Neural progenitor cell (in vitro differentiated cells): Measurements from ENCODE around the gene ZAR1L. TPM values are rescaled to one million over a fixed set of nuclear protein-coding genes. Genes with fewer than 3 reads are reported as not detected.

Experiments
- DNase-seq: peaks from one replicate; pipeline ENCODE4 v3.0.0-alpha.2; 2016; ENCODE audit warnings: low spot score
- H2AFZ ChIP-seq: fragments of 200-600 bp; sonication (generic); replicated peaks from 2 replicates; pipeline ENCODE4 v1.6.1; 2016; ENCODE audit warnings: antibody characterized with exemption
- H3F3A ChIP-seq: fragments of 200-600 bp; sonication (generic); 2 replicates; pipeline ENCODE4 v1.6.1; 2016; ENCODE audit warnings: antibody characterized with exemption, low read depth
- H3K27ac ChIP-seq: fragments of 200-600 bp; sonication (generic); 2 replicates; pipeline ENCODE4 v1.5.1; 2016; ENCODE audit warnings: mild to moderate bottlenecking
- H3K27me3 ChIP-seq: fragments of 200-600 bp; sonication (generic); 2 replicates; pipeline ENCODE4 v1.6.1; 2016; ENCODE audit warnings: mild to moderate bottlenecking, moderate library complexity
- H3K36me3 ChIP-seq: fragments of 200-600 bp; sonication (generic); 2 replicates; pipeline ENCODE4 v1.5.1; 2016
- H3K4me1 ChIP-seq: fragments of 200-600 bp; sonication (generic); 2 replicates; pipeline ENCODE4 v1.6.1; 2016; ENCODE audit warnings: mixed run types
- H3K4me2 ChIP-seq: fragments of 200-600 bp; sonication (generic); 2 replicates; pipeline ENCODE4 v1.6.1; 2016
- H3K4me3 ChIP-seq: fragments of 200-600 bp; sonication (generic); 2 replicates; pipeline ENCODE4 v1.5.1; 2016
- H3K79me2 ChIP-seq: fragments of 200-600 bp; sonication (generic); 2 replicates; pipeline ENCODE4 v1.6.1; 2016; ENCODE audit warnings: low read depth
- H3K9ac ChIP-seq: fragments of 200-600 bp; sonication (generic); 2 replicates; pipeline ENCODE4 v1.6.1; 2016
- H3K9me3 ChIP-seq: fragments of 200-600 bp; sonication (generic); 2 replicates; pipeline ENCODE4 v1.5.1; 2016; ENCODE audit warnings: low read depth
- H4K20me1 ChIP-seq: fragments of 200-600 bp; sonication (generic); 2 replicates; pipeline ENCODE4 v1.6.1; 2016; ENCODE audit warnings: low read depth
- H3K27ac Mint-ChIP-seq: 3 replicates; pipeline ENCODE4 v1.8.0; 2021; ENCODE audit warnings: mixed read lengths
- H3K27me3 Mint-ChIP-seq: 2 replicates; pipeline ENCODE4 v1.8.0; 2022; ENCODE audit warnings: low read depth, mild to moderate bottlenecking, inconsistent platforms, moderate library complexity, mixed read lengths; ENCODE audit not compliant: insufficient read depth
- H3K36me3 Mint-ChIP-seq: 3 replicates; pipeline ENCODE4 v1.8.0; 2021; ENCODE audit warnings: mixed read lengths
- H3K4me1 Mint-ChIP-seq: 3 replicates; pipeline ENCODE4 v1.8.0; 2021; ENCODE audit warnings: mixed read lengths
- H3K4me3 Mint-ChIP-seq: 3 replicates; pipeline ENCODE4 v1.8.0; 2021; ENCODE audit warnings: mild to moderate bottlenecking, moderate library complexity, mixed read lengths
- H3K9me3 Mint-ChIP-seq: 3 replicates; pipeline ENCODE4 v1.8.0; 2020; ENCODE audit warnings: mixed read lengths
- CTCF ChIP-seq: fragments of 200-600 bp; sonication (generic); IDR thresholded peaks from 2 replicates; pipeline ENCODE4 v1.5.1; 2017; ENCODE audit warnings: antibody characterized with exemption, mild to moderate bottlenecking
- EZH2 ChIP-seq: fragments of 200-600 bp; sonication (generic); IDR thresholded peaks from 2 replicates; pipeline ENCODE4 v1.6.1; 2017; ENCODE audit warnings: antibody characterized with exemption, mild to moderate bottlenecking, moderate library complexity
- EZH2phosphoT487 ChIP-seq: fragments of 200-600 bp; sonication (generic); IDR thresholded peaks from 2 replicates; pipeline ENCODE4 v1.6.1; 2017; ENCODE audit warnings: antibody characterized with exemption
- total RNA-seq: library from RNA; depleted of rRNA; stranded (reverse); fragments of >200 nt; gene quantifications from 2 replicates; pipeline ENCODE4 v1.2.3, GENCODE V29; 2015; ENCODE audit warnings: low replicate concordance

ZAR1L gene
- total RNA-seq, 1 donor from 2014 or later = 2.2 TPM

GRCh38 chr13:32347651-32348050, 32.5 kb upstream of the ZAR1L start:
- no peaks in the 10 kb centered on the region for H3K79me2 ChIP-seq
- no peak overlapping the region for H3K4me3 Mint-ChIP-seq
- H3K27ac Mint-ChIP-seq = no peak overlapping the region
- H3K4me1 ChIP-seq = no peaks in the 10 kb centered on the region
- no peaks in the 10 kb centered on the region for H3K4me1 Mint-ChIP-seq
- no peak overlapping the region for H3K4me3 ChIP-seq
- H4K20me1 ChIP-seq = no peaks in the 10 kb centered on the region
- no peaks in the 10 kb centered on the region for H3K27me3 ChIP-seq
- no peaks in the 10 kb centered on the region for H3K9me3 Mint-ChIP-seq
- H3K9me3 ChIP-seq = no peaks in the 10 kb centered on the region
- no peak for DNase-seq
- H3K27me3 Mint-ChIP-seq = no peaks in the 10 kb centered on the region
- H2AFZ ChIP-seq = no peak overlapping the region
- no peak overlapping the region for H3K27ac ChIP-seq
- peaks cover 8% of the 10 kb centered on the region for H3K36me3 ChIP-seq
- TF ChIP-seq CTCF = no peak
- TF ChIP-seq EZH2 = no peak
- no peak for TF ChIP-seq EZH2phosphoT487
- H3F3A ChIP-seq = no peaks in the 10 kb centered on the region
- no peak overlapping the region for H3K4me2 ChIP-seq
- H3K9ac ChIP-seq = no peak overlapping the region
- H3K36me3 Mint-ChIP-seq = peaks cover 26% of the 10 kb centered on the region

GRCh38 chr13:32340914-32341313, 25.8 kb upstream of the ZAR1L start:
- no peak for DNase-seq
- no peaks in the 10 kb centered on the region for H3K27me3 ChIP-seq
- Mint-ChIP-seq H3K27me3 (no peaks in the 10 kb centered on the region), H3K9me3 (no peaks in the 10 kb centered on the region), H3K4me3 (no peak overlapping the region), H3K4me1 (no peaks in the 10 kb centered on the region), H3K27ac (no peak overlapping the region), H3K36me3 (peaks cover 44% of the 10 kb centered on the region)
- no peaks in the 10 kb centered on the region for H3K79me2 ChIP-seq
- H3K4me3 ChIP-seq = no peak overlapping the region
- no peak overlapping the region for H2AFZ ChIP-seq
- H3K36me3 ChIP-seq = peaks cover 21% of the 10 kb centered on the region
- H3K27ac ChIP-seq = no peak overlapping the region
- H3F3A ChIP-seq = no peaks in the 10 kb centered on the region
- no peak for TF ChIP-seq EZH2
- no peak for TF ChIP-seq CTCF
- TF ChIP-seq EZH2phosphoT487 = no peak
- H3K4me1 ChIP-seq = no peaks in the 10 kb centered on the region
- H3K4me2 ChIP-seq = no peak overlapping the region
- H4K20me1 ChIP-seq = no peaks in the 10 kb centered on the region
- no peaks in the 10 kb centered on the region for H3K9me3 ChIP-seq
- H3K9ac ChIP-seq = no peak overlapping the region

- Mint-ChIP-seq H3K27me3 (no peaks in the 10 kb centered on the region), H3K4me3 (no peak overlapping the region), H3K4me1 (no peaks in the 10 kb centered on the region), H3K9me3 (peaks cover 2% of the 10 kb centered on the region), H3K27ac (no peak overlapping the region), H3K36me3 (peaks cover 57% of the 10 kb centered on the region)
- no peaks in the 10 kb centered on the region for H3K4me1 ChIP-seq
- no peak overlapping the region for H3K9ac ChIP-seq
- H3K27me3 ChIP-seq = no peaks in the 10 kb centered on the region
- no peaks in the 10 kb centered on the region for H3F3A ChIP-seq
- H3K4me3 ChIP-seq = no peak overlapping the region
- no peak for DNase-seq
- H4K20me1 ChIP-seq = no peaks in the 10 kb centered on the region
- no peak overlapping the region for H2AFZ ChIP-seq
- no peaks in the 10 kb centered on the region for H3K79me2 ChIP-seq
- H3K36me3 ChIP-seq = peaks cover 47% of the 10 kb centered on the region
- TF ChIP-seq CTCF (no peak), EZH2 (no peak), EZH2phosphoT487 (no peak)
- H3K27ac ChIP-seq = no peak overlapping the region
- no peak overlapping the region for H3K4me2 ChIP-seq
- no peaks in the 10 kb centered on the region for H3K9me3 ChIP-seq
Observed at GRCh38 chr13:32334671-32335070, 19.5 kb upstream of the ZAR1L start.
